Naive thymus-derived CD8-positive, alpha-beta T cell (primary cell): Measurements from ENCODE around the gene SLPI. TPM values are rescaled to one million over a fixed set of nuclear protein-coding genes. Genes with fewer than 3 reads are reported as not detected.

Experiments used
- polyA plus RNA-seq, 3 donors: library from polyadenylated mRNA; unstranded; fragments of 300-500 nt; fragmentation: Illumina TruSeq; gene quantifications; one replicate each; pipeline ENCODE4 v1.2.3, GENCODE V29; 2021
- total RNA-seq, 8 experiments: library from RNA in 2 of 8; stranded (reverse) in 2 of 8; gene quantifications; one replicate each; pipeline ENCODE4 v1.2.3 and lab custom pipeline; 2021 to 2026

Gene SLPI
- total and polyA plus RNA-seq, 5 experiments from 2014 or later, result not detected

Other genes with a start within 250 kb of the SLPI start
- gene KCNS1, start 153.4 kb downstream of the SLPI start, total RNA-seq, result not detected
- gene KCNS1, start 153.4 kb downstream of the SLPI start, polyA plus RNA-seq, result not detected
- not detected for gene WFDC5, start 139.4 kb downstream of the SLPI start, total RNA-seq
- gene WFDC5, start 139.4 kb downstream of the SLPI start, polyA plus RNA-seq, result not detected
- gene WFDC12, start 130.1 kb downstream of the SLPI start, total RNA-seq, result not detected
- not detected for gene WFDC12, start 130.1 kb downstream of the SLPI start, polyA plus RNA-seq
- not detected for gene PI3, start 79.7 kb downstream of the SLPI start, total RNA-seq
- gene PI3, start 79.7 kb downstream of the SLPI start, polyA plus RNA-seq, result not detected
- not detected for gene SEMG1, start 47.5 kb downstream of the SLPI start, total RNA-seq
- gene SEMG1, start 47.5 kb downstream of the SLPI start, polyA plus RNA-seq, result not detected
- gene SEMG2, start 33.2 kb downstream of the SLPI start, total RNA-seq, result not detected
- not detected for gene SEMG2, start 33.2 kb downstream of the SLPI start, polyA plus RNA-seq
- gene RBPJL, start 52.3 kb upstream of the SLPI start, total RNA-seq, result not detected
- not detected for gene RBPJL, start 52.3 kb upstream of the SLPI start, polyA plus RNA-seq
- gene MATN4, start 53.7 kb upstream of the SLPI start, total RNA-seq, result not detected
- not detected for gene MATN4, start 53.7 kb upstream of the SLPI start, polyA plus RNA-seq
- gene SDC4, start 93.9 kb upstream of the SLPI start, total RNA-seq, result under 1 TPM; 0.25 to 0.31 TPM
- gene SDC4, start 93.9 kb upstream of the SLPI start, polyA plus RNA-seq, result under 1 TPM in 2 of 3 donors, not detected in 1; 0.09 to 0.24 TPM
- gene SYS1, start 108.6 kb upstream of the SLPI start, total RNA-seq, result 10 to 100 TPM; 58.7 to 62.5 TPM
- gene SYS1, start 108.6 kb upstream of the SLPI start, polyA plus RNA-seq, result 10 to 100 TPM; 34.2 to 46.1 (median 36.2) TPM
- gene TP53TG5, start 123.8 kb upstream of the SLPI start, total RNA-seq, result under 1 TPM in 1 of 2 experiments, not detected in 1; 0.47 TPM
- gene TP53TG5, start 123.8 kb upstream of the SLPI start, polyA plus RNA-seq, result under 1 TPM in 2 of 3 donors, not detected in 1; 0.42 to 0.55 TPM
- 10 to 100 TPM; 13.6 to 13.9 TPM for gene DBNDD2, start 153.7 kb upstream of the SLPI start, total RNA-seq
- 10 to 100 TPM; 11.6 to 13.5 (median 13.4) TPM for gene DBNDD2, start 153.7 kb upstream of the SLPI start, polyA plus RNA-seq
- 10 to 100 TPM; 80.1 to 86.7 TPM for gene PIGT, start 161.6 kb upstream of the SLPI start, total RNA-seq
- 10 to 100 TPM; 73.4 to 90.6 (median 73.9) TPM for gene PIGT, start 161.6 kb upstream of the SLPI start, polyA plus RNA-seq
- gene WFDC2, start 215.2 kb upstream of the SLPI start, total RNA-seq, result under 1 TPM; 0.73 to 0.80 TPM
- gene WFDC2, start 215.2 kb upstream of the SLPI start, polyA plus RNA-seq, result under 1 TPM in 1 of 3 donors, not detected in 2; 0.33 TPM